GM12801 (cell line): ENCODE data around the gene JDP2.

Experiments used
- TF ChIP-seq, protein P1 (sequence below): IDR thresholded peaks from one replicate; pipeline ENCODE4 v1.5.1; 2011; ENCODE audit warnings: control low read depth; ENCODE audit not compliant: insufficient read length; ENCODE audit errors: extremely low read depth

The JDP2 gene

DNA sequence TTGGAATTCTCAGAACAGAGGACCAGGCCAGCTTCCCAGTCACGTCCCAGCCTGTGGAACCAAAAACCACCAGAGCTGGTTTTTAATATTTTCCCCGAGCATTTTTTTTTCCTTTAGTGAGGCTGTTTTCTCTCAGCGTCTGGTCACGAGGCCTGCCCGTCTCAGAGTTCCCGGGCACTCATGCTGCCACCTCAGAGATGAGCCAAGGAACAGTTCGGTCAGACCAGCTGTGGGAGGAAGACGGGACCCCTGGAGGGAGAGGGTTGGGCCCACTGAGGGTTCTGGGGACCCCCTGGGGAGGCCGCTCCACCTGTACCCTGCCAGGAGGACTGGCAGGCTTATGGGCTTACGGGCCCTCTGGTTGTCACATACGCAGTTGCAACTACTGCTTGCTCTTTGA, 39.9 kb downstream of the JDP2 start:
- TF ChIP-seq, protein P1, sequence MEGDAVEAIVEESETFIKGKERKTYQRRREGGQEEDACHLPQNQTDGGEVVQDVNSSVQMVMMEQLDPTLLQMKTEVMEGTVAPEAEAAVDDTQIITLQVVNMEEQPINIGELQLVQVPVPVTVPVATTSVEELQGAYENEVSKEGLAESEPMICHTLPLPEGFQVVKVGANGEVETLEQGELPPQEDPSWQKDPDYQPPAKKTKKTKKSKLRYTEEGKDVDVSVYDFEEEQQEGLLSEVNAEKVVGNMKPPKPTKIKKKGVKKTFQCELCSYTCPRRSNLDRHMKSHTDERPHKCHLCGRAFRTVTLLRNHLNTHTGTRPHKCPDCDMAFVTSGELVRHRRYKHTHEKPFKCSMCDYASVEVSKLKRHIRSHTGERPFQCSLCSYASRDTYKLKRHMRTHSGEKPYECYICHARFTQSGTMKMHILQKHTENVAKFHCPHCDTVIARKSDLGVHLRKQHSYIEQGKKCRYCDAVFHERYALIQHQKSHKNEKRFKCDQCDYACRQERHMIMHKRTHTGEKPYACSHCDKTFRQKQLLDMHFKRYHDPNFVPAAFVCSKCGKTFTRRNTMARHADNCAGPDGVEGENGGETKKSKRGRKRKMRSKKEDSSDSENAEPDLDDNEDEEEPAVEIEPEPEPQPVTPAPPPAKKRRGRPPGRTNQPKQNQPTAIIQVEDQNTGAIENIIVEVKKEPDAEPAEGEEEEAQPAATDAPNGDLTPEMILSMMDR = no peak

DNA sequence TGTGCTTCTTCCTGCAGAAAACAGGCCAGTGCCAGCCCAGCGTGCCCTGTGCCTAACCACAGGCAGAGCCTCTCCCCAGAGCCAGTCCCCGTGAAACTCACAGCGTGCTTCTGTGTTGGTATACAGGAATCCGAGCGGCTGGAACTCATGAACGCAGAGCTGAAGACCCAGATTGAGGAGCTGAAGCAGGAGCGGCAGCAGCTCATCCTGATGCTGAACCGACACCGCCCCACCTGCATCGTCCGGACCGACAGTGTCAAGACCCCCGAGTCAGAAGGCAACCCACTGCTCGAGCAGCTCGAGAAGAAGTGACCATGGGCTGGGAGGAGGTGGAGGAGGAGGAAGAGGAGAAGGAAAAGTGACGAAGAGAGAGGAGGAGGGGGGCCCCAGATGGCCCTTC, 41.3 kb downstream of the JDP2 start:
- TF ChIP-seq, protein P1 = no peak

DNA sequence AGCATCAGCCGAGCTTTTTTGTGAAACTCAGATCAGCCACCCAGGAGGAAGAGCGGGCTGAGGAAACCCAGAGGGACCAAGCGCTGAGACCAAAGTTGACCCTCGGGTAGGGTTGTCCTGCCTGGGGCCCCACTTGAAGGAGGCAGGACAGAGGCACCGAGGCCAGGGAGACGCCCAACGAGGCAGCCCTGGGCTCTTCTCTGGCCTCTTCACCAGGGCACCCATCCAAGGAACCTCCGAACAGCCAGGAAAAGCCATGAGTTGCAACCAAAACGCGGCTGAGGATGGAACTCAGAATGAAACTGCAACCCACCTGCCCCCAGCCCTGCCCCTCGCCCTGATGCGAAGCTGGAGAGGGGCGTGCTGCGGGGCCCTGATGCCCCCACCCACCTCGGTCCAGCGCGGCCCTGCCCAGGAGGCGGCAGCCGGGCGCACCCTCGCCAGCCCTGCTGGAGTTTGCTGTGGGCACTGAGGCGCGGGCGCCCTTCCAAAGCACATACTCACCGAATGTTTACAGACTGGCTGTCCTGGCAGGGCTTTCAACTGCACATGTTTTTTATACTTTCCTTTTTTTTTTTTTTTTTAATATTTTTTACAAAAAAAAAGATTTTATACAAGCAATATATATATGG, 41.9 kb downstream of the JDP2 start:
- TF ChIP-seq, protein P1 = no peak

DNA sequence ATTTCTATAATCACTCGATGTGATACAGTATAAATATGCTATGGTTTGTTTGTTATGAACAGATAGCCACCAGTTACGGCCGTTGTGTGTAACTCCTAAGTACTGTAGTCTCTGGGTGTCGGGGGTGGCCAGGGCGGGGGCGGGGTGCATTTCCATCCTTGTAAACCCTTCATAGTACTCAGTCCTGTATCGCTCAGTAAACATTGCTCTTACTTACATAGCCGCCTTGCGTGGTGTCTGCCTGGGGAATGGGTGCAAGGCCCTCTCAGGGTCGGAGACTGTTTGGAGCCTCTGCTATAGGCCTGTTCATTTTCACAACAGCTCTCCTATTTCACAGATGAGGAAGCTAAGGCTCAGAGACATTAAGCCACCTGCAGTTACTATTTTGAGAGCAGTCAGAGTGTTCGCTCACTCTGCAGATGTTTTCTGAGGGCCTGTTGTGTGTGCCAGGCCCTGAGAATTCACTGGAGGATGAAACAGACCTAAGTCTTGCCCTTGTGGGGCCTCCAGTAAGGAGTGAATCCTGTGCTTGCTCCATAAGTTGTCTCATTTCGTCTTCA, 42.5 kb downstream of the JDP2 start:
- TF ChIP-seq, protein P1 = no peak

DNA sequence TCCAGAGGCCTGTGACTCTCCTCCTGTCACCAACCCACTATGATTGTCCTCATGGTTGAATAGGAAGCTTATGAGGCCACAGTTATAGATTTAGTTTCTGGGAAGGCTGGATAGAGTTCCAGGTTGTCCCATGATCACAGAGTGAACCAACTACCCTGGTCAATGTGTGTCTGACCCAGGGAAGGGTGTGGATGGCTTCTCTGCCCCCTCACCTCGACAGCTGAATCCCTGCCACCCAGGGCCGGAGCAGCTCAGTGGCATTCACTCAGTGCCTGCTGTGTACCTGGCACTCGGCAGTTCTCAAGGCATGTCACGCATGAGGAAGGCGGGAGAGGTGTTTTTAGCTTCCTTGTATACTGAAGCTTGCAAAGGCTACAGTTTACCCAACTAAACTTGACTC, 43.2 kb downstream of the JDP2 start:
- TF ChIP-seq, protein P1 = no peak

DNA sequence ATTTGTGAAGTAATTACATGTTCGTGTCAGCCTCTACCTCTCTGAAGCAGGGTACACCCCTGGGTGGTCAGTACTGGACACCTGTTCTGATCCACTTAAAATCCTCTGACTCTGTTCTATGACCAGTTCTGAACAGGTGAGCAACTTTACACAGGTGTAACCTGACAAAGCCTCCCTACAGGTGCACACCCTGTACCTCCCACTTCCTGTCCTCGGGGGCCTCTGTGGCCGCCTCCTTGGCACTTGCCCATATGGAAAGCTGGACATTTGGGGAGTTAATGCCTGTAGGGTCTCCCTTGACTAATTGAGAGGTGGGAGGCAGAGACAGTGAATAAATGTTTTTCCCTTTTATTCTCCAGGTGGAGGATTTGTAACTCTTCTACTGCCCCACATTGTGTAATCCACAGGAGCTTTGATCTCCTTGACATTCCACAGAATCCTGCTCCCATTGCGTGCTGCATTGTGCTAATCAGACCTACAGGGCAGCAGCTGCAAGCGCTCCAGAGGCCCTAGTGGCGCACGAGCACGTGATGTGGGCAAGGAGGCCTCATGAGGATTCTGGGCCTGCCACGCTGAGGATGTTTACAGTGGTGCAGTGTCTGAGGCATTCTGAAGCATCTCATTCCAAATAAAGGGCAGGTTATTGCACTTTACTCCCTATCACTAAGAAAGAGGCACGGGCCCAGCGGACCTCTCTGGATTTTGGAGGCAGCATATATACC, 48.6 kb downstream of the JDP2 start:
- TF ChIP-seq, protein P1 = no peak

DNA sequence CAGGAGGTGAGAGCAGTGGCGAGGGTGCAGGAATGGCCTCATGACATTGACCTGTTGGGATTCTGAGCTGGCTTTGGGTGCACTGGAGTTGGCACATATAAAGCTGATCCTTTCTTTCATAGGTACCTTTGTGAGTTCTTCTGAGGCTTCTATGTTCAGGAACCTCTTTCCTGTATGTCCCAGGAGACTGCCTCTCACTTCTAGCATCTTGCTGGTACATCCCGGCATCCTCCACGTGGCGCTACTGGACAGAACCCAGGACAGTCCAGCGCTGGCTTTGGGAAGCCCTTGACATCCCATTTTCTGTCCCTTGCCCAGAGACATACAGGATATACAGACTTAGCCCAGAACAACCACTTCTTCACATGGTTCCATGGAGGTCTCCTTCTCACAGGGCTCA, 50.1 kb downstream of the JDP2 start:
- TF ChIP-seq, protein P1 = no peak
